ENCODE measurements around the gene NR2C1. TPM values are rescaled to one million over a fixed set of nuclear protein-coding genes. Genes with fewer than 3 reads are reported as not detected.

Gene NR2C1
- total and polyA plus RNA-seq, 10 of the 15 experiments (the other 5 are each of a cell fraction or from before 2014, with no cell fraction given): 8.8 to 38.1 (median 31.3) TPM

- H4K20me1 ChIP-seq (ENCODE audit: control insufficient read depth, insufficient read depth): no peaks in the 10 kb centered on the region
- ChIA-PET SMC1A (ENCODE audit: uncharacterized antibody, unreplicated experiment) (no interaction called here), RAD21 (ENCODE audit: unreplicated experiment) (no interaction called here), CTCF (no interaction called here), POLR2A (no interaction called here)
- ATAC-seq: no peak
- DNase-seq (ENCODE audit: low read depth, low spot score): no peak
- no peak for FAIRE-seq
- H3K27ac ChIP-seq (ENCODE audit: control insufficient read depth, insufficient read depth): no peak overlapping the region
- no peak overlapping the region for H3K9ac ChIP-seq (ENCODE audit: control insufficient read depth, insufficient read depth, low read length)
- no peaks in the 10 kb centered on the region for H3K36me3 ChIP-seq (ENCODE audit: control insufficient read depth in 2 of 2, insufficient read depth in 2 of 2, low read length in 1 of 2)
- no peaks in the 10 kb centered on the region for H3K9me3 ChIP-seq (replicated peaks; ENCODE audit: control insufficient read depth, insufficient read depth, low read length)
- H3K4me2 ChIP-seq (ENCODE audit: control insufficient read depth, insufficient read depth): no peak overlapping the region
- in situ Hi-C loops (cut with MboI): no loop called here
- H2AFZ ChIP-seq (ENCODE audit: control insufficient read depth, low read depth, low read length): no peak overlapping the region
- intact Hi-C loops (cut with micrococcal nuclease; ENCODE audit: unreplicated experiment): no loop called here
- H3K4me1 ChIP-seq (ENCODE audit: control insufficient read depth, insufficient read depth, low read length): no peaks in the 10 kb centered on the region
- TF ChIP-seq MEF2B (IDR thresholded peaks at IDR 0.05; ENCODE audit: partially characterized antibody, poor library complexity, severe bottlenecking): no peak
- no peak for TF ChIP-seq KAT2A (conservative IDR thresholded peaks at IDR 0.05; ENCODE audit: control insufficient read depth, low read depth, low read length)
- no peak for TF ChIP-seq NR2C1 (IDR thresholded peaks at IDR 0.05)
- TF ChIP-seq RELA (IDR thresholded peaks at IDR 0.05; ENCODE audit: borderline replicate concordance, partially characterized antibody): no peak
- TF ChIP-seq TCF7 (IDR thresholded peaks at IDR 0.05; ENCODE audit: borderline replicate concordance): no peak
- TF ChIP-seq CHD2 (IDR thresholded peaks at IDR 0.05; ENCODE audit: borderline replicate concordance, low read depth, low read length): no peak
- no peak for TF ChIP-seq SRF (IDR thresholded peaks at IDR 0.05; ENCODE audit: low read depth in 2 of 2, low read length in 2 of 2)
- TF ChIP-seq CHD1 (IDR thresholded peaks at IDR 0.05; ENCODE audit: low read depth, low read length): no peak
- TF ChIP-seq, protein P1, sequence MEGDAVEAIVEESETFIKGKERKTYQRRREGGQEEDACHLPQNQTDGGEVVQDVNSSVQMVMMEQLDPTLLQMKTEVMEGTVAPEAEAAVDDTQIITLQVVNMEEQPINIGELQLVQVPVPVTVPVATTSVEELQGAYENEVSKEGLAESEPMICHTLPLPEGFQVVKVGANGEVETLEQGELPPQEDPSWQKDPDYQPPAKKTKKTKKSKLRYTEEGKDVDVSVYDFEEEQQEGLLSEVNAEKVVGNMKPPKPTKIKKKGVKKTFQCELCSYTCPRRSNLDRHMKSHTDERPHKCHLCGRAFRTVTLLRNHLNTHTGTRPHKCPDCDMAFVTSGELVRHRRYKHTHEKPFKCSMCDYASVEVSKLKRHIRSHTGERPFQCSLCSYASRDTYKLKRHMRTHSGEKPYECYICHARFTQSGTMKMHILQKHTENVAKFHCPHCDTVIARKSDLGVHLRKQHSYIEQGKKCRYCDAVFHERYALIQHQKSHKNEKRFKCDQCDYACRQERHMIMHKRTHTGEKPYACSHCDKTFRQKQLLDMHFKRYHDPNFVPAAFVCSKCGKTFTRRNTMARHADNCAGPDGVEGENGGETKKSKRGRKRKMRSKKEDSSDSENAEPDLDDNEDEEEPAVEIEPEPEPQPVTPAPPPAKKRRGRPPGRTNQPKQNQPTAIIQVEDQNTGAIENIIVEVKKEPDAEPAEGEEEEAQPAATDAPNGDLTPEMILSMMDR (IDR thresholded peaks at IDR 0.05 in 2 of 3, conservative IDR thresholded peaks at IDR 0.05 in 1 of 3; ENCODE audit: control insufficient read depth in 2 of 3, extremely low read depth in 1 of 3, insufficient read depth in 1 of 3, low read depth in 3 of 3, low read length in 3 of 3): no peak
- no peaks in the 10 kb centered on the region for H3K79me2 ChIP-seq (ENCODE audit: control insufficient read depth, insufficient read depth, low read length)
- no TSS peak for BruUV-seq (replicated peaks)
- H3K27me3 ChIP-seq (replicated peaks in 1 of 2; ENCODE audit: control insufficient read depth in 2 of 2, insufficient read depth in 2 of 2, low read length in 1 of 2): no peaks in the 10 kb centered on the region
- 67% methylated on average over 3 of the region's 3 CpGs for WGBS (ENCODE audit: insufficient coverage, insufficient replicate concordance, low lambda C conversion rate, missing lambda C conversion rate)
- H3K4me3 ChIP-seq: no peak overlapping the region
Measured at GRCh38 chr12:95096852-95097251, 23.4 kb upstream of the NR2C1 start.

Measured in GM12878 (cell line).